Spleen (tissue), 7 donors: ENCODE data around the gene RFPL1.

Source experiments
- CTCF ChIP-seq, 11 experiments: fragments of 200-600 bp in 7 of 11; fragments of 450-650 bp in 4 of 11; sonication (generic) in 4 of 11; IDR thresholded peaks in 8 of 11; conservative IDR thresholded peaks in 3 of 11; 1 replicate in 7 of 11; 2 replicates in 4 of 11; pipeline versions ENCODE4 v1.4.0 to v1.8.0; 2016 to 2021; ENCODE audit warnings: antibody characterized with exemption in 11 of 11, inconsistent platforms in 4 of 11, mild to moderate bottlenecking in 1 of 11
- POLR2A ChIP-seq, 3 donors: fragments of 450-650 bp; IDR thresholded peaks; one replicate each; pipeline ENCODE4 v1.5.1; 2017; ENCODE audit warnings: antibody characterized with exemption in 3 of 3, mild to moderate bottlenecking in 1 of 3
- POLR2AphosphoS5 ChIP-seq, 3 donors: sonication (generic); formaldehyde crosslinking; IDR thresholded peaks; one replicate each; pipeline ENCODE4 v1.5.1; 2017; ENCODE audit warnings: antibody characterized with exemption in 3 of 3
- donor health status: DM: no; HTN: no; CAD: no; lungs with moderate emphysema.
- donor health status: DM: no; HTN: no; CAD: no.
- donor health status: DM: no; HTN: no; CAD: no.

- TF ChIP-seq CTCF (IDR thresholded peaks at IDR 0.05 in 8 of 11, conservative IDR thresholded peaks at IDR 0.05 in 3 of 11) (no peak), POLR2A (IDR thresholded peaks at IDR 0.05) (no peak), POLR2AphosphoS5 (IDR thresholded peaks at IDR 0.05) (no peak)
Observed at GRCh38 chr22:29397791-29398190, 40.6 kb upstream of the RFPL1 start.
